ENCODE results near the gene TEX48.

DNA sequence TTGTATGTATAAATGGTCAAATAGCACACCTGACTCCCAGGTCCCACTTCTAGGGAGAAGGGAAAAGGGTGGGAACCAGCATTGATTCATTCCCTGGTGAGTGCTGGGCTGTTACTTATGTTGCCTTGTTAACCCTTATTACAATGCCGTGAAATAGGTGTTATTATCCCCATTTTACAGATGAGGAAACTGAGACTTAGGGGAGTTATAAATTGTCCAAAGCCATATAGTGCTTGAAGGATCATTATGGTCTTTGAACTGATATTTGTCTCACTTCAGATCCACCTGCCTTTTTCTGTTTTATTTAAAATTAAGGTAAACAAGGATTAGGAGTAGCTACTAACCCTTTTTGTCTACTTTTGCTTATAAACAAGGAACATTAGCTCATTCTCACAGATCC lies 54.4 kb downstream of the TEX48 start:
- TF ChIP-seq POLR2A (IDR thresholded peaks at IDR 0.05; ENCODE audit: low read length) (no peak), GATA1 (IDR thresholded peaks at IDR 0.05; ENCODE audit: low read depth, low read length) (no peak)

All from erythroblast (primary cell).